ENCODE results near the gene SLC5A6.
"Not testable (repeated sequence)": the region's sequence is repeated elsewhere in the genome, so short reads cannot be mapped to it uniquely, and the experiment has no call there.

Gene SLC5A6

GRCh38 chr2:27208486-27209050, 3.5 kb downstream of the SLC5A6 start:
- no peak for DNase-seq (ENCODE audit: low read depth in 2 of 2, low spot score in 1 of 2)

DNA sequence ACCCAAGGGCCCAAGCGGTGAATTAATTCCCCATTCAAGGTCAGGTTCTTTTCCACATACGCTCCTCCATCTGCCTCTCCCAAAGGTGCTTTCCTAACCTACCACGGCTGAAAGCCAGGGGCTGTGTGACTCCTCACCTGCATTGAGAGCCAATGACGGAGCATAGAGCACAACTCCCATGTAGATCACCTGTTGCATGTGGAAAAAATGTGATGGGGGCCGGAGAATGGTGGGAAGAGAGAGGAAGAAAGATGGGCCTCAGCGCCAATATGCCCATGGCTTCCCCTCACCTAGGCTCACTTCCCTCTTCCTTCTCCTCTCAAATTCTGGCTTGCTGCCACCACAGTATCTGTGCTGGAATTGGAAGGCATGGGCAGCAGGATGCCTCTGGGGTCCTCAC, 5.7 kb downstream of the SLC5A6 start:
- no peak for DNase-seq (ENCODE audit: low read depth in 2 of 2, low spot score in 1 of 2)

GRCh38 chr2:27205206-27205605, 6.9 kb downstream of the SLC5A6 start:
- DNase-seq (ENCODE audit: low read depth in 2 of 2, low spot score in 1 of 2), result no peak

DNA sequence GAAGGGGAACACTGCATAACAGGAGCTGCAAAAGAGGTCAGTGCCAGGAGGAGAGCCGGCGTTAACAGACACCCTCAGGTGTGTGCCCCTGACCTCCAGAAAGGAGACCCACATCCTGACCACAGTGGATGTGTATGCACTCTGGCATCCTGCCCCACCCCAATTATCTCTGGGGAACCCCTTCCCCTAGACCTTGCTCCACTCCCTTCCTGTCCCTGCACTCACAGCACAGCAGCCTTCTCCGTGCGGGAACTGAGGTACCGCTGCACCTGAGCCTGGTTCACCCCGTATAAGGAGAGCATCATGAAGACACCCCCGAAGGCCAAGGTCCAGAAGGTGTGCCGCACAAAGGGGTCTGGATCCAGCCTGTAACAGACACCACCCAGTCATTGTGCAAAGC, 7.5 kb downstream of the SLC5A6 start:
- no peak for DNase-seq (ENCODE audit: low read depth in 2 of 2, low spot score in 1 of 2)

DNA sequence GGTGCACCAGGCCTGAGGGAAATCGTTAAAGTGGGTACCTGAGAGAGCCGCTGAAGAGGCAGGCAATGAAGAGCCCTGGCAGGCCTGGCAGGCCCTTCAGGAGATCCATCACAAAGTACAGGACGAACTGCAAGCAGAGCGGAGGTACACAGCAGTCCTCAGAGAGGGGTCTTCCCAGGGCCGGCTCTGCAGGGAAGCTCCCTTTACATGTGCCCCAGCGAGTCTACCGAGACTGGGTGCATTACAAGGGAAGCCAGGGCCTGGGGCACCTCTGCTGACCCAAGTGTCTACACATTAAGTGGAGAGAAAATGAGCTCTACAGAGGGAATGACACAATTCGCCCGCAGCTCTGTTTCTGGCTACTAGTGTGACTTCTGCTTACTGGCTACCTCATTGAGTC, 8.3 kb downstream of the SLC5A6 start:
- no peak for DNase-seq (ENCODE audit: low read depth in 2 of 2, low spot score in 1 of 2)

DNA sequence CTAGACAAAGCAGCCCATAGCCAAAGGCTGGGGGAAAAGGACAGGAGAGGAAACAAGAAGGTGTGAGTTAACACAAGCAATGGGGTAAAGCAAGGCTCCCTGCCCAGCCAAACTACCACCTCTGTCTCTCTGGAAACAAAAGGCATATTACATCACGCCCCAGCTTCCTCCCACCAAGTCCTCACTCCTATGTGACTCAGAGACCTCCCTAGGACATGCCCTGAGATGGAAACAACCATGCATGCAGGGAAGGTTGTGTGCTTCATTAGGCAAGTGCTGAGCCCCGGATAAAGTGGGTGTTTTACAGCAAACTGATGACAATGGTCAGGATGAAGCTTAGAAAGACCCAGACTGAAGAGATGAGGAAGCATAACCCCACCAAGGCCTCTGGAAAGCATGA, 9.2 kb downstream of the SLC5A6 start:
- DNase-seq (ENCODE audit: low read depth in 2 of 2, low spot score in 1 of 2), result no peak

DNA sequence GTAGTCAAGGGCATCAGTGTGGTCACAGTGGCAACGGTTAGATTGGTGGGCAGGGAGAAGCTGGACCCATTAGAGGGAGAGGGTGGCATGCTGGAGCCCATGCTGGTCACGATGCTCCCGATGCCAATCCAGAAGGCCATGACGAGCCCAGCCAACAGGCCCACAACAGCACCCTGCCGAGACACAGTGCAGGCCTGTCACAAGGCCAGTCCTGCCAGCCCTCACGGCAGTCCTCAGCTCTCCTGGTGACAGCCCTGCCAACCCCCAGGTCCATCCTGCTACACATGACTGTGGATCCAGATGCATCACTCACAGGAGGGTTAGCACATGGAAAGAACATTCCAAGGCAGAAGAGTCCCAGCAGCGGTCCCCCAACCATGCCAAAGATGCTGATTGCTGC, 10.4 kb downstream of the SLC5A6 start:
- no peak for DNase-seq (ENCODE audit: low read depth in 2 of 2, low spot score in 1 of 2)

DNA sequence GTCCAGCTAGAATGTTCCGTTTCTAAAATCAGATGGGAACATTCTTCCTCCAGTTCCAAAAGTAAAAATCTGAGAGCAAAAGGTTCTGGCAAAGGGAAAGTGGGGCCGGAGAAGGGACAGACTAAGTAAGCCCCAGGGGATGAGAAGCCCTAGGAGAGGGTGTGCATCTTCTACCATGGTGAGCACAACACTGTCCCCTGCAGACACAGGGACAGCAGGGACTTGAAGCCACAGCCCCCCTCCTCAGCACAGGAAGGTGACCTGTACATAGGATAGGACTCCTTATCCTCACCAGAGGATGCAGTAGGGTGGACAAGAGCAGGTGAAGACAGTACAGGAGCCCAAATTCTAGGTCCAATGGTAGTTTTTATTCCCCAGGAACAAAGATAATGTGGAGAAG, 12.8 kb downstream of the SLC5A6 start:
- DNase-seq (ENCODE audit: low read depth in 2 of 2, low spot score in 1 of 2), result no peak

DNA sequence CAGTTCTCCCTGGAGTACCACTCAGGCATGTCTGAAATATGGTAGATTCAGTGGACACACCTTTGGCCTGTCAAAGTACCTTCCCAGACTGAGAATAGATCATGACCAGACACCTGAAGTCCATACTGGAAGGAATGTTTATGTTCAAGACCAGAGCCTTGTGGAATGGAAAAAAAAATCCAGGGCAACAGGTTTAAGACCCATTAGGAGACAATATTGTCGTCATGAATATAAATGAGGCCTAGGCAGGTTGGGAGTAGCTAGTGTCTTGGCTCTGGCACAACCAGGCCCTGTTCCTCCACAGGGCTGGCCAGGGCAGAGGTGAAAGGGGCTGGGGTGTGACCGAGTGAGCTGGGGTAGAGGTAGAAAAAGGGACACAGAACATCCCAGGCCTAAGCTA, 13.4 kb downstream of the SLC5A6 start:
- no peak for DNase-seq (ENCODE audit: low read depth in 2 of 2, low spot score in 1 of 2)

DNA sequence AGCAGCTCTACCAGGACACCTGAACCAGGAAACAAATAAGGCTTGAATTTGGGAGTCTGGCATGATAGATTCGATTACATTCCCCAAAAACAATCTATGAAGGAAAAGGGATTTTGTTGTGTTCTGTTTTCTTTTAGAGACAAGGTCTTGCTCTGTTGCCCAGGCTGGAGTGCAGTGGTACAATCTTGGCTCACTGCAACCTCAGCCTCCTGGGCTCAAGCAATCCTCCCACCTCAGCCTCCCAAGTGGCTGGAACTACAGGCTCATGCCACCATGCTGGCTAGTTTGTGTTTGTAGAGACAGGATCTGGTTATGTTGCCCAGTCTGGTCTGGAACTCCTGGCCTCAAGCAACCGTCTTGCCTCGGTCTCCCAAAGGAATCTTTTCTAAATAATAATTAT, 14.0 kb downstream of the SLC5A6 start:
- DNase-seq (ENCODE audit: low read depth in 2 of 2, low spot score in 1 of 2), result not testable (repeated sequence)

GRCh38 chr2:27195799-27196198, 16.3 kb downstream of the SLC5A6 start:
- not testable (repeated sequence) for DNase-seq (ENCODE audit: low read depth in 2 of 2, low spot score in 1 of 2)

DNA sequence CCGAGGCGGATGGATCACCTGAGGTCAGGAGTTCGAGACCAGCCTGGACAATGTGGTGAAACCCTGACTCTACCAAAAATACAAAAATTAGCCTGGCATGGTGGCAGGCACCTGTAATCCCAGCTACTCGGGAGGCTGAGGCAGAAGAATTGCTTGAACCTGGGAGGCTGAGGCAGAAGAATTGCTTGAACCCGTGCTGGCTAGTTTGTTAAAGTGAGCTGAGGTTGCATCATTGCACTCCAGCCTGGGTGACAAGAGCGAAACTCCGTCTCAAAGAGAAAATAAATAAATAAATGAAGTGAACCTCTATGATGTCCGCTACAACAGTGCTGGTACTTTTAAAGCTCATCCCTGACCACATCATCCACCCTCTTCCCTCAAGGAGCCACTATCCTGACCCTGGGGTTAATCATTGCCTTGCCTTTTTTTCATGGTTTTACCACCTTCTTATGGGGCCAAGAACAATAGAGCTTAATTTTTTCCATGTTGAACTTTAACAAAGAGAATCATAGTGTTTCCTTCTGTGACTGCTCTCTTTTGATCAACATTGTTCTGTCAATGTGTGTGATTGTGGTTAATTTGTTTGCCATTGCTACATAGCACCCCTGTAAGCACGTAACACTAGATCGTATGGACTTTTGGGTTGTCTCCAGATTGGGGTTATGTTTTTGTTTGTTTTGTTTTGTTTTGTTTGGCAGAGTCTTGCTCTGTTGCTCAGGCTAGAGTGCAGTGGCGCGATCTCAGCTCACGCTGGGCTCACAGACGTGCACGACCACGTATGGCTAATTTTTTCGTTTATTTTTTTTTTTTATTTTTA, 17.3 kb downstream of the SLC5A6 start:
- no peak for DNase-seq (ENCODE audit: low read depth in 2 of 2, low spot score in 1 of 2)

- DNase-seq (ENCODE audit: low read depth in 2 of 2, low spot score in 1 of 2), result no peak
These were observed 20.8 kb downstream of the SLC5A6 start for GRCh38 chr2:27191070-27191829.

DNA sequence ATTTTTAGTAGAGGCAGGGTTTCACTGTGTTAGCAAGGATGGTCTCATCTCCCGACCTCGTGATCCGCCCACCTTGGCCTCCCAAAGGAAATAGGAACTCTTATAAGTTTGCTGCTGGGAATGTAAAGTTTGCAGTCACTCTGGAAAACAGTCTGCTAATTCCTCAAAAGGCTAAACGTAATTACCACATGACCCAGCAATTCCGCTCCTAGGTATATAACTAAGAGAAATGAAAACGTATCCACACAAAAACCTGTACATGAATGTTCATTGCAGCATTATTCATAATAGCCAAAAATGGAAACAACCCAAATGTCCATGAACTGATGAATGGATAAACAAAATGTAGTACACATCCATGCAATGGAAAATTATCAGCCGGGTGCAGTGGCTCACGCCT, 22.1 kb downstream of the SLC5A6 start:
- DNase-seq (ENCODE audit: low read depth in 2 of 2, low spot score in 1 of 2), result no peak

DNA sequence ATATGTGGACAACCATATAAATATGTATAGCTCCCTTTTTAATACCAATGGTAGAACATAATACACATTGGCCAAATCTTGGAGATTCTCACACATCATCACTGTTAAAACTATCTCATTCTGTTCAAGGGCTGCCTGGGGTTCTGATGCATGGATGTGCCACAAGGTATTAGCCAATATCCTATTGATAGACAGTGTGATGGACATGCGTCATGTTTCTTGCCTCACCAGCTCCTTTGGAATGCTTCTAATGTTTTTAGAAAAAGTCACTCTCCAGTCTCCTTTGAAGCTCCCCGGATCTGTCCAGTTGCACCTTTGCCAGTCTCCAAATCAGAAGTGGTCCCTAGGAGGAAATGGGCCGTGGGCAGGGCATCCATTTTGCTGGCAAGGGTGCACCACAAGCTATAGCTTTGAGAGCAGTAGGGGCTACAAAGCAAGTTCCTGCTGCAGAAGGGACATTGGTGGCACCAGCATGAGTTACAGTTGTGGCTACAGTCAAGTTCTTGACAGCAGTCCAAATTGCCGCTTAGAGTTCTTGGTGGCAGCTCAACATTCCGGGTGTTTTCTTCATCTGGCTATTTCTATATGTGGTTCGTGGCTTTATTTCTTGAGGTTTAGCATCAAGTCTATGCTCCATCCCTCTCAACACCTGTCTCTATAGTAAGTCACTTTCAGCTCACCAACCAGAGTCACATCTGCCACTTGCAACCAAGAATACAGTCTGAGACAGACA, 25.3 kb downstream of the SLC5A6 start:
- no peak for DNase-seq (ENCODE audit: low read depth in 2 of 2, low spot score in 1 of 2)

GRCh38 chr2:27185331-27186026, 26.6 kb downstream of the SLC5A6 start:
- DNase-seq (ENCODE audit: low read depth in 2 of 2, low spot score in 1 of 2), result no peak

- DNase-seq (ENCODE audit: low read depth in 2 of 2, low spot score in 1 of 2), result no peak
These were observed 28.0 kb downstream of the SLC5A6 start for GRCh38 chr2:27184115-27184514.

DNA sequence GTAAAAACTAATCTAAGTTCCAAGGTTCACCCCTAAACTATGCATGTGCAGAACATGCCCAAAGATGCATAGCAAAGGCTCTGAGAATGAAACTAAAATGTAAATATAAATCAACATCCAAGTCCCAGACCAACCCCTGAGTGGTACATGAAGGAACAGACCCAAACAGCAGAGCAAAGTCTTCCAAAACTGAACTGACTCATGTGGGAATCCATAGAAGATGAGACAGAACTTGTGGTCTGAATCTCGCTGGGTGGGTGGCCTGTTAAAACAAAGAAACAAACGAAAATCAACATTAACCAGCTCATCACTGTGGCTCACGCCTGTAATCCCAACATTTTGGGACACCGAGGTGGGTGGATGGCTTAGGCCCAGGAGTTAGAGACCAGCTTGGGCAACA, 29.7 kb downstream of the SLC5A6 start:
- no peak for DNase-seq (ENCODE audit: low read depth in 2 of 2, low spot score in 1 of 2)

DNA sequence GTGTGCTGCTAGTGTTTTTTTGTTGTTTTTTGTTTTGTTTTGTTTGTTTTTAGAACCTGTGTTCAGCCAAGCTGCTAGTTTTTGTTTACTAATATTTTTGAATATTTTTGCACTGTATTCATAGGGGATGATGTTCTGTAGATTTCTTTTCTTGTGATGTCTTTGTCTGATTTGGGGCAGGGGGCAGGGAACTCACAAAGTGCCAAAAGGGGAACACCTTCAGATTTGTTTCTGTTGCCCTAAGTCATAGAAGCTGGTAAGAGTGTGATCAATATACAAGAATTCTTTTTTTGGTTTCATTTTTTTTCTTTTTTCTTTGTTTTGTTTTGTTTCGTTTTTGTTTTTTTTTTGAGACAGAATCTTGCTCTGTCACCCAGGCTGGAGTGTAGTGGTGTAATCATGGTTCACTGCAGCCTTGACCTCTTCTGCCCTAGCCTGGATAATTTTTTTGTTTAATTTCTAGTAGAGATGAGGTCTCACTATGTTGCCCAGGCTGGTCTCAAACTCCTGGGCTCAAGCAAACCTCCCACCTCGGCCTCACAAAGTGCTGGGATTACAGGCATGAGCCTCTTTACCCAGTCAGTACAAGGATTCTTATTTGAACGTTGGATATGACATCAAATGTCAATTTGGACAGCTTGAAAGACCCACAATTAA, 32.6 kb downstream of the SLC5A6 start:
- no peak for DNase-seq (ENCODE audit: low read depth in 2 of 2, low spot score in 1 of 2)

- no peak for DNase-seq (ENCODE audit: low read depth in 2 of 2, low spot score in 1 of 2)
These were observed 33.6 kb downstream of the SLC5A6 start for GRCh38 chr2:27178469-27178868.

Data from stimulated activated CD8-positive, alpha-beta memory T cell treated with anti-CD3 and anti-CD28 coated beads, Interleukin-4, amount 100 ng/mL, for 4 hours (primary cell).